GM18511 (cell line): ENCODE results near the gene RAB40C.

Experiments used
- ATAC-seq: cut with Tn5 transposase; IDR thresholded peaks from one replicate; pipeline ENCODE4 v1.9.1; 2021; ENCODE audit warnings: mild to moderate bottlenecking, moderate library complexity; ENCODE audit not compliant: unreplicated experiment

The RAB40C gene

DNA sequence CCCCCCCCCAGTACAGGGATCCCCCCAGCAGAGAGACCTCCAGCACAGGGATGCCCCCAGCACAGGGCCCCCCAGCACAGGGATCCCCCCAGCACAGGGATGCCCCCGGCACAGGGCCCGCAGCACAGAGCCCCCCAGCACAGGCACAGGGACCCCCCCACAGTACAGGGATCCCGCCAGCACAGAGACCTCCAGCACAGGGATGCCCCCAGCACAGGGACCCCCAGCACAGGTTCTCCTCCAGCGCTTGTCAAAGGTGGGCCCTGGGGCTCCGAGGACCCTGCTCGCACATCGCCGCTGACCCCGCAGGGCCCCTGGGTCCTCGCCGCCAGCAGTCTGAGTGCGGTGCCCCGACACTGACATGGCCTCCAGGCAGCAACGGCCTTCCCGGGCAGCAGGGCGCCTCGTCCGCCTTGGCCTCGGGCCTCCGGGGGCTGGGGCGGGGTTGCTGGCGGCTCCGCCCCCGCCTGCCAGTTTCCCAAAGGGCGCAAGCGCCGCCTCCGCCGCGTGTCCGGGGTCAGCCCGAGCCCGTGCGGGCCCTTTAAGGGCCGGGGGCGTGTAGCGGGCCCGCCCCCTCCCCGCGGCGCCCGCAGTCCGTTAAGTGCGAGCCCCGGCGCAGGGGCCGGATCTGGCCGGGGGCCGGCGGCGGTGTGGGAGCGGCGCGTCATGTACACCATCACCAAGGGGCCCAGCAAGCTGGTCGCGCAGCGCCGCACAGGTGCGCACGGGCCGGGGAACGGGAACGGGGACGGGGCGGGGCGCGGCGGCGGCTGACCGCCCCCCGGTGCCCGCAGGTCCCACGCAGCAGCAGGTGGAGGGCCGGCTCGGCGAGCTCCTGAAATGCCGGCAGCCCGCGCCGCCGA, 51.7 kb downstream of the RAB40C start, which contains the start of gene MCRIP2:
Gene MCRIP2, plus strand, starts transcription at position 503 of the 863 bp plus-strand sequence. Its CDS starts 164 bp downstream, at position 667.
- peak; percentile 61 for ATAC-seq

DNA sequence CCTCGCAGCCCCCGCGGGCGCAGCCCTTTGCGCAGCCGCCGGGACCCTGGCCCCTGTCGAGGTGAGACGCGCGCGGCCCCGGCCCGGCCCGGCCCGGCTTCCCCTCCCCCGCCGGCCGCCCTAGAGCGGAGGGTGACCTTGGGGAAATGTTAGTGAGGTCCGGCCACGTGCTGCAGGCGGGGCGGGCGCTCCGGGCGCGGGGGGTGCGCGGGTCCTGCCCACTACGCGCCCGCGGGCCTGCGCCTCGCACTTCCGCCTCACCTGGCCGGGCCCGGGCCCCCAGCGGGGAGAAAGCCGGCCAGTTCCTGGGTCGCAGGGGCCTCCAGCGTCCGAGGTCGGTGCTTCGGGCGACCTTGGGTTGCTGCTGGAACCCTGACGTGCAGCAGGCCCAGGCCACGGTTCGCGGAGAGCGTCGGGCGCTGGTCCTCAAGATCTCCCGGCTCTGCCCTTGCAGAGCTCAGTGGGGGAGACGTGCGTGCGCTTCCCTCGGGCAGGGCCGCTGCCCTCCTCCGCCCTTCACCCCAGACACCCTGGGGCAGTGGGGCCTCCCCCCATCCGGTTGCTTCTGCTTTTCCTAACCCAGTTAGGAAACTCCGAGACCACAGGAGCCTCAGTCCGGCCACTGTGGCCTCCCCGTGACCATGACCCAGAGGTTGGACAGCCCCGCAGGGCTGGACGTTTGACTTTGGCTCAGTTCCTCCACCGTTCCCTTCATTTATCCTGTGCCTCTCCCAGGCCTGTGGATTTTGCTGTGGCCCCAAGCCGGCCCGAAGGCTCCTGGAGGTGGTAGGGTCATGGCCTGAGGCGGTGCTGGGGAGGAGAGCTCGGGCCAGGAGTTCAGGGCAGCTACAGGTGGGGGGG, 52.6 kb downstream of the RAB40C start:
- peak; percentile 62 for ATAC-seq

DNA sequence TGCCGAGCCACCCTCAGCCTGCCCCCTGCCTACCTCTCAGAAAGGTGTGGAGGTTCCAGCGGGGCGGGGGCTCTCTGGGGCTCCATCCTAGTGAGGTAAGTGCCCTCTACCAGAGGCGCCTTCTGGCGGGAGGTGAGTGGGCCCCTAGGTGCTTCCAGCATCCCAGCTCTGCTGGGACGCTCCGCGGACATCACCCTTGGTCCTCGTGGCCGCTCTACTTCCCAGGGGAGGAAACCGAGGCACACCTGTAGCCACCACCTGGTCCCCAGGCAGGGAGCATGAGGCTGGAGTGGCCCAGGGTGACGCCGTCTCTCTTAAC, 53.1 kb downstream of the RAB40C start:
- no peak for ATAC-seq

DNA sequence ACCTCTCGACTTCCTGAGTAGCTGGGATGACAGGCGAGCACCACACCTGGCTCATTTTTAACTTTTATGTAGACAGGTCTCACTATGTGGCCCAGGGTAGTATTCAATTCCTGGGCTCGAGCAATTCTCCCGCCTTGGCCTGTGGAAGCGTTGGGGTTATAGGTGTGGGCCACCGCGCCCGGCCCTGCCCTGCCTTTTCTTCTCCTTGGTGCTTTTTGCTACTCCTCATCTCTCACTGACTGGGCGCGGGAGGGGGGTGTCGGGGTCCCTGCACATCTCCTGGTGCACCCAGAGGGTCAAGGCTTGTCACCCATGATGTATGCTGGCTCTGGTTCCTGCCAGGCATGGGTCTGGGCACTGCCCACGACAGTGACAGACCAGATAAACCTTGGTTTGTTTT, 54.7 kb downstream of the RAB40C start:
- no peak for ATAC-seq

DNA sequence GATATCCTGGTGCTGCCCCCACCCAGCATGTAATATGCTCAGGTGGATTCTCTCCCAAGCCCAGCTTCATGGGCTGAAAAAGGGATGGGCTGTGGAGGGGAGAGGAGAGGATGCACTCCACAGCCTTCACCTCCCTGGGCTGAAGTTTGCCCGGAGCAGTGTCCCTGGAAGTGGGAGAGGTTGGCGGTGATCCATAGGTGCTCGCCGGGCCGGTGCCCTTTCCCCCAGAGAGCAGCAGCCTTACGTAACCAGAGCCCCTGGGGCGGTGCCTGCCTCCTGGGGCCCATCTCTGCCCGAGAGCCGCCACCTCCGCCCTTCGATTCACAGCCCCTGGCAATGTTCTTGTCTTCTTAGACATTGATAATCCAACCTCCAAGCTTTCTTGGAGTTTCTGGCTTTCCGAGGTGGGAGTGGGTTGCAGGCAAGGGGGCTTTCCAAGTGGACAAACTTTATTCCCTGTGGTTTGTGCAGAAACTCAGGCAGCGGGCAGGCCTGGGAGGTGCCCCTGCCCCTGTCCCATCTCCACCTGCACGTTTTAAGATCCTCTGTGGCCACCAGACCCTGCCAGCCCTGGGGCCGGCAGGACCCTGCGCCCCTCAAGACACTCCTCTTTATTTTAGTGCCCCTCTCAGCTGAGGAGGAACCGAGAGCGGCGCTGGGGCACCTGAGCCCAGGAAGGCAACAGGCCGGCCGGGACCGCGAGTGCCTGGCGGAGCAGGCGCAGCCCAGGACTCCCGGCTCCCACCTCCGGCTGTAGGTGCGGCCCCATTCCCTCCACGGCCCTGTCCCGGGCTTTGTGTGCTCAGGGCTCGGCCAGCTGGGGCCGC, 56.2 kb downstream of the RAB40C start:
- ATAC-seq = no peak

DNA sequence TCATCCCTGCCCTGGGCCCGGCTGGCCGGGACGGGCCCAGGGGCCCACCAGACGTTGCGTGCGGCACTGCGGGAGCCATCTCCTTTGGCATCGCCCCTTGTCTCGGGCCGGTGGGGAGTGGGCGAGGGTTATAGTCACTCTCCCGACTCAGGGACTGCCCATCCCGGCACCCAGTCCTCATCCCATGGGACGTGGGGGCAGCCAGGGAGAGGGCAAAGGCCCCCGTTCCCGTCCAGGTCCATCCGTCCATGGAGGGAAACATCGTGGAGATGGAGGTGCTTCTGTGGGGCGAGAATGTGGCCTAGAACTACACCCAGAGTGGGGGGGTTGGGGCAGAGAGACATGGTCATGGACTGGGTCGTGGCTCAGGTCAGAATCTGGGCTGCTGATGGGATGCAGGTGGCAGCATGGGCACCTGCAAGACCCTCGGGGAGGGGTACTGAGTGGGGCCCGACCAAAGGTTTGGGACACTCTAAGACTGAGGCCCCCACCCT, 56.9 kb downstream of the RAB40C start:
- ATAC-seq = no peak

DNA sequence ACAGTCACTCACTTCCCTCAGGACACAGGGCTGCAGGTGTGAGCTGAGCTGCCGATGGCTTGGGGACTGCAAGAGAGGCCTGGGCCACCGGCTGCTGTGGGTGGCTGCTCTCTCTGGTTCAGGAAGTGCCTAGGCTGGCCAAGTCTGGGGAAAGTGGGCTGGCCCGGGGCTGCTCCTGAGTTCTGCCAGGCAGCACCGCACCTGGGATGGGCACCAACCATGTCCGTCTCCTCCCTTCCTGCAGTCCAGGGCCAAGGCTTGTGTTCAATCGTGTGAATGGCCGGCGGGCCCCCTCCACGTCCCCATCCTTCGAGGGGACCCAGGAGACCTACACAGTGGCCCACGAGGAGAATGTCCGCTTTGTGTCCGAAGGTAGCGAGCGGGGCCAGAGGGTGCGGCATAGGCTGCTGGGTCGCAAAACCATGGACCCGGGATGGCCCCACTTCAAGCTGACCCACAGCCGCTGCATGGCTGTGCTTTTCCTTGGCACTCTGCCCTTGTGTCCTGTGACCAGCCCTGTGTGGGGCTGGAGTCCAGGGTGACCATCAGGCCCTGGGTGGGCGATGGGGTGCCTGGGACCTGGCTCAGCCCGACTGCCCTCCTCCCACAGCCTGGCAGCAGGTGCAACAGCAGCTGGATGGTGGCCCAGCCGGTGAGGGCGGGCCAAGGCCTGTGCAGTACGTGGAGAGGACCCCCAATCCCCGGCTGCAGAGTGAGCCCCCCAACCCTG, 57.5 kb downstream of the RAB40C start:
- no peak for ATAC-seq

DNA sequence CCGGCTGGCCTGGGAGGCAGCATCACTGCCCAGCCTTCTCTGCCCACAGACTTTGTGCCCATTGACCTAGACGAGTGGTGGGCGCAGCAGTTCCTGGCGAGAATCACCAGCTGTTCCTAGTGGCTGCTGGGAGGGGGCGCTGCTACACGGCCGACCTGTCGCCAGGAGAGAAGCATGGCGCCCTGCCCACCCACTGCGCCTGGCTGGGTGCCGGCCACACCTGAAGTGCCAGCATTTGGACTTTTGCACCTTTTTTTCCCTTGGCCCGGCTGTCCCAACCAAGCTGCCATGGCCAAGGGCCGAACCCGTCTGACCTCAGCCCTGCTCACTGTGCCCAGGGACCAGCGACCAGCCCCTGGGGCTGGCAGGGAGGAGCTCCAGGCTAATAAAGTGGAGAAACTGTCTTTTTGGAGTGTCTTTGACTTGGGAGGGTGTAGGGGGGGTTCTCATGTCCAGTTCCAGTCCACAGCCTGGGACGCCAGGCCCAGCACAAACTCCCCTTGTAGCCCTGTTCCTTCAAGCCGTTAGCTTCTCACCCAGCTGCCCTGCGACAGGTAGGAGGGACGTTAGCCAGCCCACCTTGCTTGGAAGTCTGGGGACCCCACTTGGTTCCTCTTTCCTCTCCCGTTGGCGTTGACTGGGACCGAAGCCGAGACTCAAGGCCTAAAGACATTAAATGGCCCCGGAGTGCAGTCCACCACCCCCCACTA, 58.4 kb downstream of the RAB40C start:
- ATAC-seq = no peak

DNA sequence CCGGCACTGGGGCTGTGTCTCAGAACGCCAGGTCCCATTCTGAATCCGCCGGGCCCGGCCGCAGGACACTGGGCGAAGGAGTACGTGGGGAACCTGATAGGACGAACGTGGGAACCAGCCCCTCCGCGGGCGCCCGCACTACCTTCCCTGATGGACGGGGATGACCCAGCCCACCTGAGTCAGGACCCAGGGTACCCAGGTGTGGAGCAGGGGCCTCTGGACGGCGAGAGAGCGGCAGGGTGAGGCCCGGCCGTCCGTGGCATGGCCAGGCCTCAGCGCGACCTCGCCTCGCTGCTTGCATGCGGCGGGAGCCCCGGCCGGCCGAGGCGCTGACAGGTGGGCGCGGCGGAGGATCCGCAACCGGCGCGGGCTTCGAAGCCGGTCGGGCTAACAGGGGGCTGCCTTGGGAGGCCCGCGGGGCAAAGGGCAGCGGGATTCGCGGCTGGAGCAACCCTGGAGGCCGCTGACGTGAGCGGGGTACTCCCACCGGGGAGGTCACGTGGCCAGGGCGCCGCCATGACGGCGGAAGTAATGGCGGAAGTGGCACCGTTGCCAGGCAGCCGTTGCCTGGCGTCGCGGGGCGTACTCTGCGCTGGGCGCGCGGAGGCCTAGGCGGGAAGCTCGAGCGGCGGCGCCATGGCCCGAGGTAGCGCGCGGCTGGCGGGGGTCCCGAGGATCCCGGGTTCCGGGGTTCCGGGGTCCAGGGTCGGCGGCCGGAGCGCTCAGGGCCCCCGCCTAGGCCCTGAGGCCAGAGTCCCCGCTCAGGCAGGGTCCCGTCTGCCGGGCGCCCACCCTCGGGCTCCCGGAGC, 59.1 kb downstream of the RAB40C start, which contains the start of gene WDR90:
Gene WDR90, plus strand, starts transcription at position 585 of the 809 bp plus-strand sequence. Its CDS starts 52 bp downstream, at position 637.
- peak; percentile 91 for ATAC-seq

DNA sequence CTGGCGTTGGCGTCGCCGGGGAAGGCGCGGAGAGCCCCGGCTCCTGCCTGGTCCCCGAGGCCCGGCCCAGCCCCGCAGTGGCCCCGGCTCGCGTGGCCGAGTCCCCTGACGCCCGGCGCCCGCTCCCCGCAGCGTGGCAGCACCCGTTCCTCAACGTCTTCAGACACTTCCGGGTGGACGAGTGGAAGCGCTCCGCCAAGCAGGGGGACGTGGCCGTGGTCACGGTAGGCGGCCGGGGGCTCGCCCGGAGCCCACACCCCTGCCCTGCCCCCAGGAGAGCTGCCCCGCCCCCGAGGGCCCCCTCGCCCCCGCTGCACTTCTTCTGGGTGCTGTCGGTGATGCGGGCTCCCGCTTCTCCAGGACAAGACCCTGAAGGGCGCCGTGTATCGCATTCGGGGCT, 59.8 kb downstream of the RAB40C start:
- ATAC-seq = peak; percentile 15

DNA sequence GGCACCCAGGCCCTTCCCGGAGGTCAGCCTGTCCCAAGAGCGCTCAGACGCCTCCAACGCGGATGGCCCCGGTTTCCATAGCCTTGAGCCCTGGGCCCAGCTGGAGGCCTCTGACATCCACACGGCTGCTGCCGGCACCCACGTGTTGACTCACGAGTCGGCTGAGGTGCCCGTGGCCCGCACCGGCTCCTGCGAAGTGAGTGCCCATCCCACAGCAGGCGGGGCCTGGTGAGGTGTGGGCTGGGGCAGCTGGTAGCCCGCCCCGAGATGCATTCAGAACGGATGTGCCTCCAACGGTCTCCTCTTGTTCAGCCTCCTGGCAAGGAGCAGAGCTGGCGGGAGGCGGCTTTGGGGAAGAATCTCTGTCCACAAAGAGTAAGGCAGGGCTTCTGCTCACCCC, 62.0 kb downstream of the RAB40C start:
- ATAC-seq = no peak

DNA sequence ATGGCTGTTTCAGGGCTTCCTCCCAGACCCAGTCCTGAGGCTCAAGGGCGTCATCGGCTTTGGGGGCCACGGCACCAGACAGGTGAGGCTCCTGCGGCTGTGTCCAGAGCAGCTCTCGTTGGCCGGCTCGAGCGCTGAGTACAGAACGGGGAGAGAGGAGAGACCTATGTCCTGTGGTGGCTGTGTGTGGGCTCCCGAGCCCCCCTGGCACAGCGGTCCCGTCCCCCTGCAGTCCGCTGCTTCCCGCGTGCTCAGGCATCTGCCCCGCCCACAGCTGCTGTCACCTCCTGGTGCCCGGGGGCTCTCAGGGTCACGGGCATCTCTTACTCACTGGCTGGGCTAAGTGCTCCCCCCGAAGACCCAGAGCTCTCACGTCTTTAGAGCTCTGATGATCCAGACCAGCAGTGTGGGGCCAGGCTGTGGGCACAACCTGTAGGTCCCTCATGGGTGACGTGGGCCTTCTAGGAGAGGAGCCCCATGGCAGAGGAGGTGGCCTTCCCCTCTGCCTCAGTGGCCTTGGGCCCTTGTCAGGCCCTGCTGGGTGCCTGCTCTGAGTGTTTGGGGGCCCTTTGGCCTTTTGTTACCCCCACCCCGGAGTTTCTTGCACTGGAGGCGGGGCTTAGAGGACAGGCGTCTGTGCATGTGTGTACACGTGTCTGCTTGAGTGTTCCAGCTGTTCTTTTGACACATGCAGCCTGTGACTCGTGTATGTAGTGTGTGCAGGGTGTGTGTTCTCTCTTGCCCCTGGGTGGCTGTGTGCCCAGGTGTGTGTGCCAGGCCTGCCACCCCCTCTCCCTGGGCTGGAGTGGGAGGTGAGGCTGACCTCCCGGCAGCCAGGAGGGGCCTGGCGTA, 62.8 kb downstream of the RAB40C start:
- no peak for ATAC-seq

DNA sequence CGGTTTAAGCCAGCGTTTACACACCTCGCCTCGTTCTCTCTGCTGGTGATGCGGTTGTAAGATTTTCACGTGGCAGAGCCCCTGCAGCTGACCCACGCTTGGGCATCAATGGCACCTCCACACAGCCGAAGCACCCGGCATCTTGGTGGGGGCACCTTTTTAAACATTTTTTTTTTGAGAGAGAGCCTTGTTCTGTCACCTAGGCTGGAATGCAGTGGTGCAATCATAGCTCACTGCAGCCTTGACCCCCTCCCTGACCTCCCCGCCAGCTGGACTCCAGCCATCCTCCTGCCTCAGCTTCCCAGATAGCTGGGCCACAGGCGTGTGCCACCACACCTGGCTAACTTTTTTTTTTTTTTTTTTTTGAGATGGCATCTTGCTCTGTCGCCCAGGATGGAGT, 64.2 kb downstream of the RAB40C start:
- no peak for ATAC-seq

DNA sequence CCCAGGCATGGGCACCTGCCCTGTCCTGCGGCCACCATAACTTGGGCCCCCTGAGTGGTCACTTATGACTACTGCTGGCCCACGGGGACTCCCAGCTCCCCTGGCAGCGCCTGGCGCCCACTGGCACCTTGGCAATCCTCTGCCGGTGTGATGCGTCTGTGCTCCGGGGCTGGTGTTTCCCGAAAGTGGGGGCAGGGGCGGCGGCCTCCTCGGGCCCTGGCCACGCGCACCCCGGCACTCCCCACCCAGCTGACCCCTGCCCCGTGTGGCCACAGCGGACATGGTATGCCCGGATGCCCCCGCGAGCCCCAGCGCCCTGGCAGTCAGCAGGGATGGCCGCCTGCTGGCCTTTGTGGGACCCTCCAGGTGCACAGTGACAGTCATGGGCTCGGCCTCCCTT, 67.6 kb downstream of the RAB40C start:
- no peak for ATAC-seq

DNA sequence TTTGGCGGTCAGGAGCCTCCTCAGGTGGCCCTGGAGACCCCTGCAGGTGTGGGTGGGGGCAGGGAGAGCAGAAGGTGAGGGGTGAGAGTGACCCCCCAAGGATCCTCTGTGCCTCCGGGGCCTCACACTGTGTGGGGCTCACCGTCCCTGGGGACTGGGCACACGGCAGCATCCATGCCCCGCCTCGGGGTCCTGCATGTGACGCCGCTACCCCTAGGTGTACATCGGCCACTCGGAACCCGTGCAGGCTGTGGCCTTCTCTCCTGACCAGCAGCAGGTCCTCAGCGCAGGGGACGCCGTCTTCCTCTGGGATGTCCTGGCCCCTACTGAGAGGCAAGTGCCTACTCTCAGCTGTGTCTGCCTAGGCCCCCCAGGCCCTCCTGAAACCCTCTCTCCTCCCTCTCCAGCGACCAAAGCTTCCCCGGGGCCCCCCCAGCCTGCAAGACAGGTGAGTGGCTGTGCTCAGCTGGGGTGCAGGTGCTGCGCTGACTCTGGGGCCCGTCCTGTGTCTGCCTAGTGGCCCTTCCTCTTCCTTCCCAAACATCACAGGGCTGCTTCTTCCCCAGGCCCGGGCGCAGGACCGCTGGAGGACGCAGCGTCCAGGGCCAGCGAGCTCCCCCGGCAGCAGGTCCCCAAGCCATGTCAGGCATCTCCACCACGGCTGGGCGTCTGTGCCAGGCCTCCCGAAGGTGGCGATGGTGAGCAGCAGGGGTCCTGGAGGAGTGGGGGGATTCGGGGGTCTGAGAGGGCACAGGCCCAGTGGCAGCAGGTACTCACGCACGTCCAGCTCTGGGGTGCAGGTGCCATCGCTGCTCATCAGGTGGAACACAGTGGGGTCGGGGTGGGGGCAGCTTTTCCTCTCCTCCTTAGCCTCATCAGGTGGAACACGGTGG, 69.1 kb downstream of the RAB40C start:
- no peak for ATAC-seq

DNA sequence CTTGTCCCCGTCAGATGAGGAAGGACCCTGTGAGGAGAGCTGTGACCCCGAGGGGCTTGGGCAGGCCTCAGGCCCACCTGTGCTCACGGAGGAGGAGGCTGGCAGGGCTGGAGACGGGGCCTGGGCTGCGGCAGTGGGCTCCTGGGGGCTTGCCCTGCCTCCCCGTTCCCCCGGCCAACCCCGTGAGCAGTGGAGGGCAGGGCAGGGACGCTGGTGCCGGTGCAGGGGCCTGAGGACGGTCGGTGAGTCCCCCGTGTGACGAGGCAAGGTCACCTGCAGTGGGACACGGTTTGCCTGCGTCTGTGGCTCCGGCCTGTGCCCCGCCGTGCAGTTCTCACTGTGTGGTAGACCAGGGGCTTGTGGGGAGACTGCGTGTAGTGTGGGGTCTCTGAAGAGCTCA, 69.8 kb downstream of the RAB40C start:
- ATAC-seq = no peak

DNA sequence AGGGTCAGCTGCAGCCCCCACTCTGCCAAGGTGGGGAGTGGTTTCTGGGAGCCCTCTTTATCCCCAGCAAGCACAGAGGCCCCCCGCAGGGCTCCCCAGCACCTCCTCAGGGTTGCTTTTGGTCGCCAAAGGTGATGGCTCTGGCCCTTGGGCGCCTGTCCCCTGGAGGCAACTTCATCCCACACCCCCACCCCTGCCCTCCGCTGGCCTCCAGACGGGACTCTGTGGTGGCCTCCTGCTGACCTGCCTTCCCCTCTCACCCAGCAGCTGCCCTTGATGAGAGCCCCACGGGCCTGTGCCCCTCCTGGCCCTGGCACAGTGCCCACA, 70.2 kb downstream of the RAB40C start:
- ATAC-seq = no peak
